Uterus (tissue), 2 donors: ENCODE results near the gene C10orf95.

ENCODE experiments used
- POLR2A ChIP-seq, 2 donors: fragments of 450-650 bp; IDR thresholded peaks; one replicate each; pipeline ENCODE4 v1.6.1; 2016; ENCODE audit warnings: antibody characterized with exemption in 2 of 2, mild to moderate bottlenecking in 1 of 2, moderate library complexity in 1 of 2
- TF ChIP-seq, protein P1 (sequence below), 4 experiments: fragments of 200-600 bp in 2 of 4; fragments of 450-650 bp in 2 of 4; sonication (generic) in 2 of 4; IDR thresholded peaks; one replicate each; pipeline ENCODE4 v1.5.1; 2016 to 2019; ENCODE audit warnings: antibody characterized with exemption in 4 of 4, mild to moderate bottlenecking in 2 of 4, moderate library complexity in 1 of 4

DNA sequence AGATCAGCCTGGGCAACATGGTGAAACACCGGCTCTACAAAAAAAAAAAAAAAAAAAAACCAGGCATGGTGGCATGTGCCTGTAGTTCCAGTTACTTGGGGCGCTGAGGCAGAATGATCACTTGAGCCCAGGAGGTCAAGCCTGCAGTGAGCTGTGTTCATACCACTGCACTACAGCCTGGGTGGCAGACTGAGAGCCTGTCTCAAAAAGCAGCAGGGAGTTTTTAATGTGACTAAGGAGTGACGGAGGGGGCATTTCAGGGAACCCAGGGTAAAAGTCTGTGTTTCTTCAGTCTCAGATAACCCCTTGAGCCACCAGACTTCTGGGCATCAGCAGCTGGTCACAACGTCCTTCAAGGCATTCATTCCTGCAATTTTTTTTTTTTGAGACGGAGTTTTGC, 2.2 kb upstream of the C10orf95 start:
- TF ChIP-seq, protein P1, sequence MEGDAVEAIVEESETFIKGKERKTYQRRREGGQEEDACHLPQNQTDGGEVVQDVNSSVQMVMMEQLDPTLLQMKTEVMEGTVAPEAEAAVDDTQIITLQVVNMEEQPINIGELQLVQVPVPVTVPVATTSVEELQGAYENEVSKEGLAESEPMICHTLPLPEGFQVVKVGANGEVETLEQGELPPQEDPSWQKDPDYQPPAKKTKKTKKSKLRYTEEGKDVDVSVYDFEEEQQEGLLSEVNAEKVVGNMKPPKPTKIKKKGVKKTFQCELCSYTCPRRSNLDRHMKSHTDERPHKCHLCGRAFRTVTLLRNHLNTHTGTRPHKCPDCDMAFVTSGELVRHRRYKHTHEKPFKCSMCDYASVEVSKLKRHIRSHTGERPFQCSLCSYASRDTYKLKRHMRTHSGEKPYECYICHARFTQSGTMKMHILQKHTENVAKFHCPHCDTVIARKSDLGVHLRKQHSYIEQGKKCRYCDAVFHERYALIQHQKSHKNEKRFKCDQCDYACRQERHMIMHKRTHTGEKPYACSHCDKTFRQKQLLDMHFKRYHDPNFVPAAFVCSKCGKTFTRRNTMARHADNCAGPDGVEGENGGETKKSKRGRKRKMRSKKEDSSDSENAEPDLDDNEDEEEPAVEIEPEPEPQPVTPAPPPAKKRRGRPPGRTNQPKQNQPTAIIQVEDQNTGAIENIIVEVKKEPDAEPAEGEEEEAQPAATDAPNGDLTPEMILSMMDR (IDR thresholded peaks at IDR 0.05): no peak
- no peak for TF ChIP-seq POLR2A (IDR thresholded peaks at IDR 0.05)
